ENCODE results near the gene TAS2R41.

TAS2R41 gene

GRCh38 chr7:143504215-143504936, 26.7 kb downstream of the TAS2R41 start:
- Histone ChIP-seq H3K4me1 (ENCODE audit: control insufficient read depth in 2 of 2, insufficient read depth in 2 of 2, low read length in 2 of 2) (peaks cover 0 to 1% of the 10 kb centered on the region in 2 donors), H3K9ac (ENCODE audit: low read depth in 1 of 2, low read length in 2 of 2) (no peak overlapping the region), H3K4me3 (ENCODE audit: low read length in 2 of 2) (no peak overlapping the region), H3K27ac (ENCODE audit: low read depth in 2 of 2, low read length in 2 of 2) (no peak overlapping the region), H3K27me3 (ENCODE audit: control insufficient read depth in 2 of 2, insufficient read depth in 2 of 2, low read length in 2 of 2) (no peaks in the 10 kb centered on the region), H3K36me3 (ENCODE audit: control insufficient read depth in 2 of 2, insufficient read depth in 2 of 2, low read length in 2 of 2) (no peaks in the 10 kb centered on the region), H3K9me3 (ENCODE audit: control insufficient read depth in 2 of 2, low read length in 2 of 2) (no peaks in the 10 kb centered on the region)

GRCh38 chr7:143504937-143505297, 27.2 kb downstream of the TAS2R41 start:
- H3K4me1 ChIP-seq (ENCODE audit: control insufficient read depth in 2 of 2, insufficient read depth in 2 of 2, low read length in 2 of 2): no peaks in the 10 kb centered on the region
- no peaks in the 10 kb centered on the region for H3K36me3 ChIP-seq (ENCODE audit: control insufficient read depth in 2 of 2, insufficient read depth in 2 of 2, low read length in 2 of 2)
- H3K27me3 ChIP-seq (ENCODE audit: control insufficient read depth in 2 of 2, insufficient read depth in 2 of 2, low read length in 2 of 2): no peaks in the 10 kb centered on the region
- no peaks in the 10 kb centered on the region for H3K9me3 ChIP-seq (ENCODE audit: control insufficient read depth in 2 of 2, low read length in 2 of 2)
- H3K27ac ChIP-seq (ENCODE audit: low read depth in 2 of 2, low read length in 2 of 2): no peak overlapping the region
- H3K4me3 ChIP-seq (ENCODE audit: low read length in 2 of 2): no peak overlapping the region
- H3K9ac ChIP-seq (ENCODE audit: low read depth in 1 of 2, low read length in 2 of 2): no peak overlapping the region

- Histone ChIP-seq H3K27me3 (ENCODE audit: control insufficient read depth in 2 of 2, insufficient read depth in 2 of 2, low read length in 2 of 2) (no peaks in the 10 kb centered on the region), H3K4me1 (ENCODE audit: control insufficient read depth in 2 of 2, insufficient read depth in 2 of 2, low read length in 2 of 2) (no peaks in the 10 kb centered on the region), H3K36me3 (ENCODE audit: control insufficient read depth in 2 of 2, insufficient read depth in 2 of 2, low read length in 2 of 2) (no peaks in the 10 kb centered on the region), H3K27ac (ENCODE audit: low read depth in 2 of 2, low read length in 2 of 2) (no peak overlapping the region), H3K9ac (ENCODE audit: low read depth in 1 of 2, low read length in 2 of 2) (no peak overlapping the region), H3K4me3 (ENCODE audit: low read length in 2 of 2) (no peak overlapping the region), H3K9me3 (ENCODE audit: control insufficient read depth in 2 of 2, low read length in 2 of 2) (no peaks in the 10 kb centered on the region)
These were observed 28.2 kb downstream of the TAS2R41 start for GRCh38 chr7:143505838-143506237.

- H3K27me3 ChIP-seq (ENCODE audit: control insufficient read depth in 2 of 2, insufficient read depth in 2 of 2, low read length in 2 of 2): no peaks in the 10 kb centered on the region
- H3K27ac ChIP-seq (ENCODE audit: low read depth in 2 of 2, low read length in 2 of 2): no peak overlapping the region
- no peaks in the 10 kb centered on the region for H3K36me3 ChIP-seq (ENCODE audit: control insufficient read depth in 2 of 2, insufficient read depth in 2 of 2, low read length in 2 of 2)
- no peak overlapping the region for H3K9ac ChIP-seq (ENCODE audit: low read depth in 1 of 2, low read length in 2 of 2)
- H3K4me1 ChIP-seq (ENCODE audit: control insufficient read depth in 2 of 2, insufficient read depth in 2 of 2, low read length in 2 of 2): no peaks in the 10 kb centered on the region
- H3K4me3 ChIP-seq (ENCODE audit: low read length in 2 of 2): no peak overlapping the region
- H3K9me3 ChIP-seq (ENCODE audit: control insufficient read depth in 2 of 2, low read length in 2 of 2): no peaks in the 10 kb centered on the region
These were observed 29.4 kb downstream of the TAS2R41 start for GRCh38 chr7:143507094-143507518.

GRCh38 chr7:143507534-143508055, 29.9 kb downstream of the TAS2R41 start:
- Histone ChIP-seq H3K9ac (ENCODE audit: low read depth in 1 of 2, low read length in 2 of 2) (no peak overlapping the region), H3K4me3 (ENCODE audit: low read length in 2 of 2) (no peak overlapping the region), H3K9me3 (ENCODE audit: control insufficient read depth in 2 of 2, low read length in 2 of 2) (no peaks in the 10 kb centered on the region), H3K36me3 (ENCODE audit: control insufficient read depth in 2 of 2, insufficient read depth in 2 of 2, low read length in 2 of 2) (no peaks in the 10 kb centered on the region), H3K27ac (ENCODE audit: low read depth in 2 of 2, low read length in 2 of 2) (no peak overlapping the region), H3K4me1 (ENCODE audit: control insufficient read depth in 2 of 2, insufficient read depth in 2 of 2, low read length in 2 of 2) (no peaks in the 10 kb centered on the region), H3K27me3 (ENCODE audit: control insufficient read depth in 2 of 2, insufficient read depth in 2 of 2, low read length in 2 of 2) (no peaks in the 10 kb centered on the region)

- peak overlapping the region in 1 of 2 donors; percentile 15 for H3K9ac ChIP-seq (ENCODE audit: low read depth in 1 of 2, low read length in 2 of 2)
- H3K4me3 ChIP-seq (ENCODE audit: low read length in 2 of 2): no peak overlapping the region
- no peak overlapping the region for H3K27ac ChIP-seq (ENCODE audit: low read depth in 2 of 2, low read length in 2 of 2)
- H3K9me3 ChIP-seq (ENCODE audit: control insufficient read depth in 2 of 2, low read length in 2 of 2): no peaks in the 10 kb centered on the region
- no peaks in the 10 kb centered on the region for H3K27me3 ChIP-seq (ENCODE audit: control insufficient read depth in 2 of 2, insufficient read depth in 2 of 2, low read length in 2 of 2)
- H3K36me3 ChIP-seq (ENCODE audit: control insufficient read depth in 2 of 2, insufficient read depth in 2 of 2, low read length in 2 of 2): no peaks in the 10 kb centered on the region
- no peaks in the 10 kb centered on the region for H3K4me1 ChIP-seq (ENCODE audit: control insufficient read depth in 2 of 2, insufficient read depth in 2 of 2, low read length in 2 of 2)
These were observed 33.4 kb downstream of the TAS2R41 start for GRCh38 chr7:143510854-143511592.

- Histone ChIP-seq H3K27me3 (ENCODE audit: control insufficient read depth in 2 of 2, insufficient read depth in 2 of 2, low read length in 2 of 2) (no peaks in the 10 kb centered on the region), H3K27ac (ENCODE audit: low read depth in 2 of 2, low read length in 2 of 2) (no peak overlapping the region), H3K4me1 (ENCODE audit: control insufficient read depth in 2 of 2, insufficient read depth in 2 of 2, low read length in 2 of 2) (no peaks in the 10 kb centered on the region), H3K9me3 (ENCODE audit: control insufficient read depth in 2 of 2, low read length in 2 of 2) (no peaks in the 10 kb centered on the region), H3K9ac (ENCODE audit: low read depth in 1 of 2, low read length in 2 of 2) (no peak overlapping the region), H3K4me3 (ENCODE audit: low read length in 2 of 2) (no peak overlapping the region), H3K36me3 (ENCODE audit: control insufficient read depth in 2 of 2, insufficient read depth in 2 of 2, low read length in 2 of 2) (no peaks in the 10 kb centered on the region)
These were observed 33.9 kb downstream of the TAS2R41 start for GRCh38 chr7:143511593-143512047.

- H3K4me3 ChIP-seq (ENCODE audit: low read length in 2 of 2): no peak overlapping the region
- no peaks in the 10 kb centered on the region for H3K36me3 ChIP-seq (ENCODE audit: control insufficient read depth in 2 of 2, insufficient read depth in 2 of 2, low read length in 2 of 2)
- H3K4me1 ChIP-seq (ENCODE audit: control insufficient read depth in 2 of 2, insufficient read depth in 2 of 2, low read length in 2 of 2): no peaks in the 10 kb centered on the region
- H3K9ac ChIP-seq (ENCODE audit: low read depth in 1 of 2, low read length in 2 of 2): no peak overlapping the region
- H3K27me3 ChIP-seq (ENCODE audit: control insufficient read depth in 2 of 2, insufficient read depth in 2 of 2, low read length in 2 of 2): no peaks in the 10 kb centered on the region
- H3K9me3 ChIP-seq (ENCODE audit: control insufficient read depth in 2 of 2, low read length in 2 of 2): no peaks in the 10 kb centered on the region
- H3K27ac ChIP-seq (ENCODE audit: low read depth in 2 of 2, low read length in 2 of 2): no peak overlapping the region
These were observed 35.0 kb downstream of the TAS2R41 start for GRCh38 chr7:143512488-143513340.

GRCh38 chr7:143514487-143514886, 36.8 kb downstream of the TAS2R41 start:
- Histone ChIP-seq H3K4me1 (ENCODE audit: control insufficient read depth in 2 of 2, insufficient read depth in 2 of 2, low read length in 2 of 2) (no peaks in the 10 kb centered on the region), H3K36me3 (ENCODE audit: control insufficient read depth in 2 of 2, insufficient read depth in 2 of 2, low read length in 2 of 2) (no peaks in the 10 kb centered on the region), H3K9ac (ENCODE audit: low read depth in 1 of 2, low read length in 2 of 2) (no peak overlapping the region), H3K27me3 (ENCODE audit: control insufficient read depth in 2 of 2, insufficient read depth in 2 of 2, low read length in 2 of 2) (no peaks in the 10 kb centered on the region), H3K9me3 (ENCODE audit: control insufficient read depth in 2 of 2, low read length in 2 of 2) (no peaks in the 10 kb centered on the region), H3K27ac (ENCODE audit: low read depth in 2 of 2, low read length in 2 of 2) (no peak overlapping the region), H3K4me3 (ENCODE audit: low read length in 2 of 2) (no peak overlapping the region)

Measured in mucosa of rectum (tissue), 2 donors.